ENCODE data around the gene GDI1. TPM values are rescaled to one million over a fixed set of nuclear protein-coding genes. Genes with fewer than 3 reads are reported as not detected.
"Not testable (repeated sequence)": the region's sequence is repeated elsewhere in the genome, so short reads cannot be mapped to it uniquely, and the experiment has no call there.

GDI1 gene
- total RNA-seq, 4 donors from 2014 or later = 50.5 to 83.5 (median 61.5) TPM

DNA sequence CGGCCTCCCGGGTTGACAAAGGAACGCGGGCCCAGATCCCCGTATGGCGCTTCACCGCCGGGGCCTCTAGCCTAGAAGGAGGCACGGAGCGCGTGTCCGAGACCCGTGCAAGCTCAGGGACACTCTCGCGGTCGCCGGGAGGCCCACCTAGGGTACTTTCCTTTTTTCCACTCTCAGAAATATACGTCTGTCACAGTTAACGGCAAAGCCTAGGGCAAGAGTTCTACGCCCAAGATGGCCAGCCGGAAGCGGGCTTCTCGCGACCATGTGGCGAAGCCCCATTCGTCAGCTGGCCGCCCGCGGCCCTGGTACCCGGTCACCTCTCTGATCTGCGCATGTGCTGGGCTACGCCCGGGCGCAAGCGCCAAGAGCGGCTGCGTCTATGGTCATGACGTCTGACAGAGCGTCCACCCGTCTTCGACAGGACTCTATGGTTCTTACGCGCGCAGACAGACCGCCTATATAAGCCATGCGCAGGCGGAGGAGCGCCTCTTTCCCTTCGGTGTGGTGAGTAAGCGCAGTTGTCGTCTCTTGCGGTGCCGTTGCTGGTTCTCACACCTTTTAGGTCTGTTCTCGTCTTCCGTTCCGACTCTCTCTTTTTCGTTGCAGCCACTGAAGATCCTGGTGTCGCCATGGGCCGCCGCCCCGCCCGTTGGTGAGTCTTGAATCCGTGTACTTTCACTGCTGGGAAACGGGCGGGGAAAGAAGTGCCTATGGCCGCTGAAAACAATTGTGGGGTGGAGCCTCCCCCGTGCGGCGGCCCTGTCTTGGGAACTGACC, 38.9 kb upstream of the GDI1 start, which contains the start of gene RPL10:
RPL10 (plus strand) TSS at position 490 of the 780 bp plus-strand sequence; CDS start at position 633, 143 bp downstream.
- 0 to 52% methylated on average over 12 to 68 of the region's 69 CpGs for WGBS, 2 donors
- peak; percentile 93 to 98 for DNase-seq (ENCODE audit: low spot score in 2 of 2)
- TF ChIP-seq POLR2A (IDR thresholded peaks at IDR 0.05) = peak in 1 of 2 donors; percentile 88
- TF ChIP-seq, protein P1, sequence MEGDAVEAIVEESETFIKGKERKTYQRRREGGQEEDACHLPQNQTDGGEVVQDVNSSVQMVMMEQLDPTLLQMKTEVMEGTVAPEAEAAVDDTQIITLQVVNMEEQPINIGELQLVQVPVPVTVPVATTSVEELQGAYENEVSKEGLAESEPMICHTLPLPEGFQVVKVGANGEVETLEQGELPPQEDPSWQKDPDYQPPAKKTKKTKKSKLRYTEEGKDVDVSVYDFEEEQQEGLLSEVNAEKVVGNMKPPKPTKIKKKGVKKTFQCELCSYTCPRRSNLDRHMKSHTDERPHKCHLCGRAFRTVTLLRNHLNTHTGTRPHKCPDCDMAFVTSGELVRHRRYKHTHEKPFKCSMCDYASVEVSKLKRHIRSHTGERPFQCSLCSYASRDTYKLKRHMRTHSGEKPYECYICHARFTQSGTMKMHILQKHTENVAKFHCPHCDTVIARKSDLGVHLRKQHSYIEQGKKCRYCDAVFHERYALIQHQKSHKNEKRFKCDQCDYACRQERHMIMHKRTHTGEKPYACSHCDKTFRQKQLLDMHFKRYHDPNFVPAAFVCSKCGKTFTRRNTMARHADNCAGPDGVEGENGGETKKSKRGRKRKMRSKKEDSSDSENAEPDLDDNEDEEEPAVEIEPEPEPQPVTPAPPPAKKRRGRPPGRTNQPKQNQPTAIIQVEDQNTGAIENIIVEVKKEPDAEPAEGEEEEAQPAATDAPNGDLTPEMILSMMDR (IDR thresholded peaks at IDR 0.05) = no peak
- intact Hi-C loops (cut with DNase I; ENCODE audit: low total_unique reads) = no loop called here
- H3K4me3 ChIP-seq (ENCODE audit: low read depth, poor library complexity, severe bottlenecking) = peak within 1 kb of the TSS; percentile 53

DNA sequence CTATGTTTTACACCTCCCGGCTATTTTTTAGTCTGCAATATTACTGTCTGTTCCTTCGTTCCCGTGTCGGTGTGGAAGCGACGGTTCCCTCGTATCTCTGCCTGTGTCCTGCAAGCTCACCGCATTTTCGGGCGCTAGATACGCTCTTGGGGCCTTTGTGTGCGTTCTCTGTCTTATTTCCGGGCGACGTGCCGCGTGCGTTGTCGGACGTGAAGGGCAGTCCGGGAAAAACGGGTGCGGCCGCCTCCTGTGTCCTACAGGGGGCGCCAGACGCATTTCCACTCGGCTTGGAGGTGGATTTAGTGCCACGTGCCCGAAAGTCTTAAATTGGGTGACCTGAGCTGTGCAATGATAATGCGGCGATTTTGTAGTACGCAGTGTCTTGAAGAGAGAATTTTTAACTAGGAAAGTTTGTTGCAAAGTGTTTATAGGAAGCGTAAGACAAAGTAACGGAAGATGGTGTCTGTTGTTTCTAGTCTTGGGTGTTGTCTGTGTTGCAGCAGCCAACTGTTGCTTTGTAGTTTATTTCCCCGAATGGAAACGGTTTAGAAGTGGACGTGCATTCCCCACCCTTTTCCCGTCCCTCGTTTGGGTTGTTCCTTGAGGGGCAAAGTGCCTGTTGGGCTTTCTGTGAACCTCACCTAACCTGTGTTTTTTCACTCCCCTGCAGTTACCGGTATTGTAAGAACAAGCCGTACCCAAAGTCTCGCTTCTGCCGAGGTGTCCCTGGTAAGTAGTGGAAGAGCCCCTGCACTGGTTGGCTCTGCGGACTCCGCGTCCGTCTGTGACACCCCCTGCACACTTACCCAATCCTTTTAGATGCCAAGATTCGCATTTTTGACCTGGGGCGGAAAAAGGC, 38.1 kb upstream of the GDI1 start:
- peak; percentile 84 to 96 for DNase-seq (ENCODE audit: low spot score in 2 of 2)
- intact Hi-C loops (cut with DNase I; ENCODE audit: low total_unique reads) = no loop called here
- 1 to 46% methylated on average over 40 to 49 of the region's 49 CpGs for WGBS, 2 donors
- H3K4me3 ChIP-seq (ENCODE audit: low read depth, poor library complexity, severe bottlenecking) = peak overlapping the region; percentile 53
- TF ChIP-seq POLR2A (IDR thresholded peaks at IDR 0.05) = no peak
- TF ChIP-seq, protein P1 (IDR thresholded peaks at IDR 0.05) = no peak

DNA sequence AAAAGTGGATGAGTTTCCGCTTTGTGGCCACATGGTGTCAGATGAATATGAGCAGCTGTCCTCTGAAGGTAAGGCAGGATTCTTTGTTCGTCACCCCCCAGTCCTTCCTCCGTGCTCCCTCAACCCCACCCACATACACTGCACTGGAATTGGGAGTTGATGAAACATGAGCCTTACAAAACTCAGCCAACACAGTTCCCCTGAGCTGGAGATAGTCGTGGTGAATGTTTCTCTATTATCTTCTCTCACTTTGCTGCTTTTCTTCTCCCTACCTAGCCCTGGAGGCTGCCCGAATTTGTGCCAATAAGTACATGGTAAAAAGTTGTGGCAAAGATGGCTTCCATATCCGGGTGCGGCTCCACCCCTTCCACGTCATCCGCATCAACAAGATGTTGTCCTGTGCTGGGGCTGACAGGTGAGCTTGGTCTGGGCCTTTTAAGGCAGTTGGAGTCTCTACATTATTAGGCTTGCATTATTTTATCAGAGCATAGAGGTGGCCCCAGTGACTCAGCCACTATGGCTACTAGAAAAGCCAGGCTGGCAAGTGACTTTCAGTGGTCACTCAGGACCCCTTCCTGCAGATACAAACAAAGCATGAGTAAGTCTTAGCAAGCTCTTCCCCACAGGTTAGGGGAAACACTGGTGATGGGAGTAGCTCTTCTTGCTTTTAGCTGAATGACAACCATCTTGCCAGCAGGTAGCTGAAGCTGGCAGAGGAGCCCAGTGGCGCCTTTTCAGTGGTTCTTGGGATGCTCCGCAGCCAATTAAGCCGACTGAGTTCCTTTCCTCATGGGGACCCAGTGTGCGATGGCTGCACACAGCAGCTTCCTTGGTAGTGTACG, 37.2 kb upstream of the GDI1 start:
- no peak for DNase-seq (ENCODE audit: low spot score in 2 of 2)
- TF ChIP-seq, protein P1 (IDR thresholded peaks at IDR 0.05) = no peak
- TF ChIP-seq POLR2A (IDR thresholded peaks at IDR 0.05) = no peak
- WGBS, 2 donors = 9 to 60% methylated on average over 9 to 14 of the region's 14 CpGs
- peak overlapping the region; percentile 53 for H3K4me3 ChIP-seq (ENCODE audit: low read depth, poor library complexity, severe bottlenecking)
- intact Hi-C loops (cut with DNase I; ENCODE audit: low total_unique reads) = no loop called here

DNA sequence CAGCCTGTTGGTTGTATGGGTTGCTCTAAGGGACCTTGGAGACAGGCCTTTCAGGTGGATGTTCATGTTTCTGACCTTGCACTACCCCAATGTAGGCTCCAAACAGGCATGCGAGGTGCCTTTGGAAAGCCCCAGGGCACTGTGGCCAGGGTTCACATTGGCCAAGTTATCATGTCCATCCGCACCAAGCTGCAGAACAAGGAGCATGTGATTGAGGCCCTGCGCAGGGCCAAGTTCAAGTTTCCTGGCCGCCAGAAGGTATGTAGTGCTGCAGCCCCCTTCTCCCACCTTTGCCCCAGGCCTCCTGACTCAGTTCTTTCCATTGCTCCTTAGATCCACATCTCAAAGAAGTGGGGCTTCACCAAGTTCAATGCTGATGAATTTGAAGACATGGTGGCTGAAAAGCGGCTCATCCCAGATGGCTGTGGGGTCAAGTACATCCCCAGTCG, 36.6 kb upstream of the GDI1 start:
- WGBS, 2 donors = 71 to 73% methylated on average over 5 to 6 of the region's 6 CpGs
- intact Hi-C loops (cut with DNase I; ENCODE audit: low total_unique reads); DNase-seq (ENCODE audit: low spot score in 2 of 2); H3K4me3 ChIP-seq (ENCODE audit: low read depth, poor library complexity, severe bottlenecking): not testable (repeated sequence)

DNA sequence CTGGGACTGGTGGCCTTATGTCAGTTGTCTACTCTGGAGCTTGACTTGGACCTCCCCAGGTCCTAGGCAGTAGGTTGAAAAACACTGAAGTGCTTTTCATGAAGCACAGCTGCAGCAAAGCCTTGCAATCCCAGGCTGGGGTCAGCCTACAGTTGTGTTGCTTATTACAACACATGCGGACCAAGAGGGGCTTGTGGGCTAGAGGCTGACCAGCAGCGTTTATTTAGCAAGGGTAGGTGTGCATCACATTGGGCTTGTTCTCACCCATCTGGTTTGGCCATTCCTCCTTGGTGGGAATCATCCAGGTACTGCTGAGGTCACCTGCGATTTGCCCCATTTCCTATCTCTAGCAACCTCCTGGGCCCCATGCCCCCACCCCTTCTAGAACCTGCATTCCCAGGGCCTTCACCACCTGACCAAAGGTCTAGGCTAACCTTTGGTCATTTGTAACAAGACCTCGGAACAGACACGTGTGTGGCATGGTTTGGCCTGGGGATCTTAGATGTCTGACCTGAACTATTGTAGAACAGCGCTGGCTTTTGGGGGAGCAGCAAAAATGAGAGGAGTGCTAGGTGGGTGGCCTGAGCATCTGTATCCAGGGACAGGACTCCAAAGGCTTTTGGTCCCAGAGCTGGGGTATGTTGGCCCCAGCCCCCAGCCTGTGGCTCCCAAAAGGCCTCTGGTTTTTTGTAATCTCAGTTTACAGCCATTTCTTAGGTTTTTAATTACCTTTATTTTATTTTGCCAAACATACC, 35.7 kb upstream of the GDI1 start:
- WGBS, 2 donors = 52 to 56% methylated on average over 6 of the region's 6 CpGs
- TF ChIP-seq, protein P1 (IDR thresholded peaks at IDR 0.05) = no peak
- TF ChIP-seq POLR2A (IDR thresholded peaks at IDR 0.05) = no peak
- intact Hi-C loops (cut with DNase I; ENCODE audit: low total_unique reads) = no loop called here

More for the DNA sequence above, 35.7 kb upstream of the GDI1 start:
- no peak overlapping the region for H3K4me3 ChIP-seq (ENCODE audit: low read depth, poor library complexity, severe bottlenecking)
- no peak for DNase-seq (ENCODE audit: low spot score in 2 of 2)
